ENCODE measurements around the gene RALB. TPM values are rescaled to one million over a fixed set of nuclear protein-coding genes. Genes with fewer than 3 reads are reported as not detected.

The RALB gene
- total RNA-seq, 1 experiment from 2014 or later = 24.6 TPM

- Histone ChIP-seq H3K27ac (ENCODE audit: insufficient read length, low read depth, low read length) (no peak overlapping the region), H3K18ac (ENCODE audit: insufficient read length, low read depth, low read length) (no peak overlapping the region), H3K23ac (ENCODE audit: insufficient read length, low read depth, low read length) (no peak overlapping the region), H2AK5ac (ENCODE audit: insufficient read length, low read length) (no peak overlapping the region), H3K9ac (ENCODE audit: extremely low read depth, insufficient read length, low read length) (no peak overlapping the region), H4K8ac (replicated peaks; ENCODE audit: insufficient read length, low read depth, low read length) (no peak overlapping the region), H2BK120ac (ENCODE audit: low read depth, low read length, poor library complexity, severe bottlenecking) (no peak overlapping the region), H2BK15ac (ENCODE audit: low read depth, low read length) (no peak overlapping the region), H3K4me2 (ENCODE audit: insufficient read depth, insufficient read length, low read length) (no peak overlapping the region), H4K20me1 (ENCODE audit: control insufficient read depth, insufficient read depth, insufficient read length) (no peaks in the 10 kb centered on the region), H3K14ac (ENCODE audit: insufficient read depth, low read length) (no peak overlapping the region), H3K79me2 (ENCODE audit: insufficient read depth, low read length) (no peaks in the 10 kb centered on the region), H2BK5ac (ENCODE audit: insufficient read length, low read length) (no peak overlapping the region), H3K9me3 (ENCODE audit: control insufficient read depth, low read depth, low read length) (no peaks in the 10 kb centered on the region), H4K5ac (ENCODE audit: insufficient read length, low read depth, low read length) (no peak overlapping the region), H4K91ac (ENCODE audit: insufficient read length, low read depth, low read length) (no peak overlapping the region), H3K56ac (ENCODE audit: insufficient read length, low read depth, low read length) (no peak overlapping the region), H2BK20ac (ENCODE audit: low read depth, low read length, poor library complexity, severe bottlenecking) (no peak overlapping the region), H2BK12ac (ENCODE audit: insufficient read length, low read depth, low read length) (no peak overlapping the region), H3K23me2 (ENCODE audit: insufficient read length, low read depth, low read length, poor library complexity, severe bottlenecking) (peaks cover 11% of the 10 kb centered on the region), H3K4ac (ENCODE audit: low read depth, low read length) (no peak overlapping the region), H3K27me3 (ENCODE audit: insufficient read depth, low read length) (peaks cover 48% of the 10 kb centered on the region), H3K79me1 (ENCODE audit: insufficient read depth, low read depth, low read length, poor library complexity, severe bottlenecking) (no peaks in the 10 kb centered on the region), H2AFZ (ENCODE audit: low read length) (no peak overlapping the region), H3T11ph (ENCODE audit: low read length) (no peak overlapping the region), H3K4me1 (ENCODE audit: insufficient read depth, low read length) (no peaks in the 10 kb centered on the region)
- no peak for TF ChIP-seq CTCF (conservative IDR thresholded peaks at IDR 0.05)
- Mint-ChIP-seq H3K9me3 (no peaks in the 10 kb centered on the region; a peak in 1 of 5 replicates), H3K4me3 (no peak overlapping the region), H3K4me1 (peaks cover 21 to 30% of the 10 kb centered on the region in 2 experiments), H3K27me3 (ENCODE audit: low read depth) (peaks cover 89% of the 10 kb centered on the region), H3K27ac (no peak overlapping the region; a peak in 1 of 7 replicates), H3K36me3 (ENCODE audit: insufficient read depth in 1 of 3, low read depth in 3 of 3) (no peaks in the 10 kb centered on the region)
- WGBS (ENCODE audit: extremely low coverage, insufficient read length, low lambda C conversion rate) = no CpG with 5 or more reads among the region's 5 CpGs
- DNase-seq = no peak
Measured at GRCh38 chr2:120343100-120343432, 90.4 kb downstream of the RALB start.

Measured in H9 (cell line).